ENCODE data around the gene GJC1. TPM values are rescaled to one million over a fixed set of nuclear protein-coding genes. Genes with fewer than 3 reads are reported as not detected.

GJC1 gene
- total RNA-seq, 1 experiment from 2014 or later, result not detected

DNA sequence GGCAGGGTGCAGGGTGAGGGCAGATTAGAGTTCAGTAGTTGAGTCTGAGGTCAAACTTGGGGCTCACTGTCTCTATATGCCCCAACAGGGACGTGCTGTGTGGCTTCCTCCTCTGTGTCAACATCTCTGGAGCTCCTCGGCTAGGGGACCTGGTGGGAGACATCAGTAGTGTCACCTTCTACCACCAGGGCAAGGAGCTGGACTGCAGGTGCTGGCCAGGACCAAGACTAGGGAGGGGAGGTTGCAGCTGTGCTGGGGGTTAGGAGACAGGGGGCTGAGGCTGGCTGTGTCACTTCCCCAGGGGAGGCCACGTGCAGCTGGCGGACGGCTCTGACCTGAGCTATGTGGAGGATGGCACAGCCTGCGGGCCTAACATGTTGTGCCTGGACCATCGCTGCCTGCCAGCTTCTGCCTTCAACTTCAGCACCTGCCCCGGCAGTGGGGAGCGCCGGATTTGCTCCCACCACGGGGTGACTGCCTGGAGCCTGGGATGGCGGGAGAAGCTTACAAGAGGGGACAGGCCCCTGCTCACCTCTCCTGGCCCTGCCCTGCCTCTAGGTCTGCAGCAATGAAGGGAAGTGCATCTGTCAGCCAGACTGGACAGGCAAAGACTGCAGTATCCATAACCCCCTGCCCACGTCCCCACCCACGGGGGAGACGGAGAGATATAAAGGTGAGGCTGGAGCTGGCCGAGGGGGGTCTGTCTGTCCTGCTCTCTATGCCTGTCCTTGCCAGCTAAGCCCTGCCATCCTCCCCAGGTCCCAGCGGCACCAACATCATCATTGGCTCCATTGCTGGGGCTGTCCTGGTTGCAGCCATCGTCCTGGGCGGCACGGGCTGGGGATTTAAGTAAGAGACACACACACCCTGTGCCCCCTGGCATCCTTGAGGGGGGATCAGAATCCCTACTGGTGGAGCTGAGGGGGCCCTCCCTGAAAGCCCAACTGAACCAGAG, 52.4 kb downstream of the GJC1 start:
- DNase-seq (ENCODE audit: low spot score), result no peak

DNA sequence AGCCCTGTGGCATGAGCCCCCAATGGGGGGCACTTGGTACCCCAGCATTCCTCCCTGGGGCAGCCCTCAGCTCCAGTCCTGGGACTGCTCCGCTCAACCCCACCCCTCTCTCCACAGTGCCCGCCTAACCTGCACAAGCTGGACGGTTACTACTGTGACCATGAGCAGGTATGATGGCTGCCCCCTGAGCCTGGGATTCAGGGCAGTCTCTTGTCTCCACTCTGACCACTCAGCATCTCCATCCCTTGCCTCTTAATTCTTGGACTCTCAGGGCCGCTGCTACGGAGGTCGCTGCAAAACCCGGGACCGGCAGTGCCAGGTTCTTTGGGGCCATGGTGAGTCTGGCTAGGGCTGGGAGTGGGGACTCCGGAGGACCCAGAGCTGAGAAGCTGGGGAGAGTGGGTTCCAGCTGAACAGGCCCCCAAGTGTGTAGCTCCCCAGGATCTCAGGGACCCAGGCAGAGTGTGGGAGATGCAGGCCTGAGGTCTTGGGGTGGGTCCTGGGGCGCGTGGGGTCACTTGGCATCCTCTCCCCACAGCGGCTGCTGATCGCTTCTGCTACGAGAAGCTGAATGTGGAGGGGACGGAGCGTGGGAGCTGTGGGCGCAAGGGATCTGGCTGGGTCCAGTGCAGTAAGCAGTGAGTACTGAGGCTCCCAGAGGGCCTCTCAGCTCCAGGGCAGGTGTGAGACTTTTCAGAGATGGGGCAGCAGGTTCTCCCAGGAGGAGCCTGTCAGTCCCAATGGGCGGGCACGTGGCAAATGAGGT, 53.3 kb downstream of the GJC1 start:
- no peak for DNase-seq (ENCODE audit: low spot score)

DNA sequence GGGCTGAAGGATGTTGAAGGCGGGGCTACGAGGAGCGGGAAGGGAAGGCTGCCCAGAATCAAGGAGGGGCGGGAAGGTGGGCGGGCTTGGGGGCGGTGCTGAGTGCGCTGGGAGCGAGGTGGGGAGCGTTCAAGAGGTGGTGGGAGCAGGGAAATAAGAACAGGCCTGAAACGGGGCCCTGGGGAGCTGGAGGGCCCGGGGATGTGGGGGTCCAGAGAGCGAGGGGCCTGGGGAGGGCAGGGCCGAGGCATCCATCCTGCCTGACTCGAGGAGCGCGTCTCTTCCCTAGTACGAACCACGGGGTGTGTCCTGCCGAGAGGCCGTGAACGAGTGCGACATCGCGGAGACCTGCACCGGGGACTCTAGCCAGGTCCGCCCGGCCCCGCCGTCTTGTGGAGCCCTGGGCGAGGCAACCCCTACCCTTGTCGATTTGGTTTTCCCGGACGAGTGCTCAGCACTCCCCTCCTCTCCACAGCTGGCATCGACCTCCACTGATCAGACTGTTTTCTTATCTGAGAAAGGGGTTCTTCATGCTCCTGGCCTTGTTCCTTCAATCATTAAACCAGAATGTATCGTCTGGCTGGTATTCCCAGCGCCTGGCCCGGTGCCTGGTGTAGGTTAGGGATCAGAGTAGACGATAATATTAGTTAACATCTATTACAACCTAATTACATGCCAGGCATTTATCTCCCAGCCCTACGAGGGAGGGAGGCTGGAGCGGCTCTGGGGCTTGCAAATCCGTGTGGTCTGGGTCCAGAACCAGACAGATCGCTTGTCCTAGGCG, 54.1 kb downstream of the GJC1 start:
- peak; percentile 98 for DNase-seq (ENCODE audit: low spot score)

DNA sequence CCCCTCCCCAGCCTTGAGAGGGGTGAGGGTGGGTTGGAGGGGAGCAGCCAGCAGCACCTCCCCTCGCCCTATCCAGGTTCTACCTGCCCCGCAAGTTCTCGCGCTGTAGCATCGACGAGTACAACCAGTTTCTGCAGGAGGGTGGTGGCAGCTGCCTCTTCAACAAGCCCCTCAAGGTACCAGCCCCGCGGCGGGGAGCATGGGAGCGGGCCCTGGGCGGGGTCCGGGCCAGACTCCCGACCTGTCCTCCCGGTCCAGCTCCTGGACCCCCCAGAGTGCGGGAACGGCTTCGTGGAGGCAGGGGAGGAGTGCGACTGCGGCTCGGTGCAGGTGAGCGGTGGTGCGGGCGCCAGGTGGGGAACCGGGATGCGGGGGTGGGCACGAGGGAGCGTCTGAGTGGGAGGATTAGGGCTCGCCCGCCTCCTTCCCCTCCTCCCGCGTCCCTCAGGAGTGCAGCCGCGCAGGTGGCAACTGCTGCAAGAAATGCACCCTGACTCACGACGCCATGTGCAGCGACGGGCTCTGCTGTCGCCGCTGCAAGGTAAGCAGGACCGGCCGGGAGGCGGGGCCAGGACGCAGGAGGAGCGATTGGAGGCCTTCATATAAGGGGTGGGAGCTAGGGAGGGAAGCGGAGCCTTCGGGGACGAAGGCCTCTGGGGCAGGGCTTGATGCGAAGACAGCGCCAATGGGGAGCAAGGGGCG, 54.8 kb downstream of the GJC1 start:
- no peak for DNase-seq (ENCODE audit: low spot score)

DNA sequence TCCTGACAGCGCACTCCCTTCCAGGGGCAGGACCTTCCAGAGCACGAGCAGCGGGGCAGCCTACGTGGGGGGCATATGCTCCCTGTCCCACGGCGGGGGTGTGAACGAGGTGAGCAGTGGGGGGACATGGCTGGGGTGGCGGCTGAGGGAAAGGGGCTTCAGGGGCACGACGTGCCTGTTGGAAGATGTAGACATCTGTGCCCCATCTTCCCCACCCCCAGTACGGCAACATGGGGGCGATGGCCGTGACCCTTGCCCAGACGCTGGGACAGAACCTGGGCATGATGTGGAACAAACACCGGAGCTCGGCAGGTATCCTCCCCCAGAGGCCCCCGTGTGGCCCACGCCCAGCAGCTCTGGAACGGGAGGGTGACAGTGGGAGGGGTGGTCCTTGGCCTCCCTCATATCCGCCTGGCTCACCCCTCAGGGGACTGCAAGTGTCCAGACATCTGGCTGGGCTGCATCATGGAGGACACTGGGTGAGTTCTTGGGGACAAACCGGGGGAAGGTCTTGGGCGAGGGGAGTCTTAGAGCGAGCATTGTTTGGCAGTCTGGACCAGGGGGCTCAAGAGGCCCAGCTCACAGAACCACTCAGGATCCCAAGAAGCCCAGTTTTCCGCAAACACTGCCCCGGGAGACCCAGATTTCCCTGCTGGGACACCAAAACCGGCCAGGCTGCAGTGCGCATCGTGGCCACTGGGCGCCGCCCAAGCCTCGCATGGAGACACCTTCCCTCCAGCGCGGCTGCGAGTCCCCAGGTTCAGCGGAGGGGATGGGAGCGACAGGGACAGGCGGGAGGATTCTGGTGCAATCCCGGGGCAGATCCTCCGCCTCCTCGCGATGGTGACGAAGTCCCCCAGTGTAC, 55.6 kb downstream of the GJC1 start:
- peak; percentile 91 for DNase-seq (ENCODE audit: low spot score)

DNA sequence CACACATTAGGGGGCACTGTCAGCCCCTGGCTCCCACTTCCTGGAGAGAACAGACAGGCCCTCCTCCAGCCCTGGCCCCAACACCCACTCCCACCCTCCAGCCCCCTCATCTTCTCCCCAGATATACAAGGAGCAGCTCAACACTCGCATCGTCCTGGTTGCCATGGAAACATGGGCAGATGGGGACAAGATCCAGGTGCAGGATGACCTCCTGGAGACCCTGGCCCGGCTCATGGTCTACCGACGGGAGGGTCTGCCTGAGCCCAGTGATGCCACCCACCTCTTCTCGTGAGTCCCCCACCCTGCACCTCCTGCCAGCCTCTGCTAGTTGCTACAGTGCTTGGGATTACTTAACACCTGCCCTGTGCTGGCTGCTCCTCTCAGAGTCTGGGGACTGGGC, 56.9 kb downstream of the GJC1 start:
- no peak for DNase-seq (ENCODE audit: low spot score)

DNA sequence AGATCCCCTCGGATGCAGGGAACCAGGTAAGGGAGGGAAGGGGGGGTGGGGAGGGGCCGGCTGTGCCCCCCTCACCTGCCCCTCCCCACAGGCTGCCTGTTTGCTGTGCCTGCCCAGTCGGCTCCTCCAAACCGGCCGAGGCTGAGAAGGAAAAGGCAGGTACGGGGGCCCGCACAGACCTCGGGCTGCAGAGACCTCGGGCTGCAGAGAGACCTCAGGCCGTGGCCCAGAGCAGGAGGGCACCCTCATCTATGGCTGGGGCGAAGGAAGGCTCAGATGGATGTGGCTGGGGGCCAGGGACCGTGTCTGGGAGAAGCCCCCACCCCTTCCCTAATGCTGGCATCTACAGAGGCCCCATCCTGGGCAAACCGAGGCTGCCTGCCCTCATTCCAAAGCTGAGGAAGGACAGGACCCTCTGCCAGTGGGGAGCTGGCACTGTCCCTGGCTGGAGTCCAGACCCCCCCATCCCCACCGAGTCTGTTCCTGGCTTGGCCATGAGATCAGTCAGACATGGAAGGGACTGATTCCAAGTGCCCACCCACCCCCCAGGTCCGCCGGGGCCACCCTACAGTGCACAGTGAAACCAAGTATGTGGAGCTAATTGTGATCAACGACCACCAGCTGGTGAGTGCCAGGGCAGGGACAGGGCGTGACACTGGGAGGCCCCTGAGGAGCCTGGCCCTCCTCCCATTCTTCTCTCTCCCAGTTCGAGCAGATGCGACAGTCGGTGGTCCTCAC, 57.6 kb downstream of the GJC1 start:
- no peak for DNase-seq (ENCODE audit: low spot score)

DNA sequence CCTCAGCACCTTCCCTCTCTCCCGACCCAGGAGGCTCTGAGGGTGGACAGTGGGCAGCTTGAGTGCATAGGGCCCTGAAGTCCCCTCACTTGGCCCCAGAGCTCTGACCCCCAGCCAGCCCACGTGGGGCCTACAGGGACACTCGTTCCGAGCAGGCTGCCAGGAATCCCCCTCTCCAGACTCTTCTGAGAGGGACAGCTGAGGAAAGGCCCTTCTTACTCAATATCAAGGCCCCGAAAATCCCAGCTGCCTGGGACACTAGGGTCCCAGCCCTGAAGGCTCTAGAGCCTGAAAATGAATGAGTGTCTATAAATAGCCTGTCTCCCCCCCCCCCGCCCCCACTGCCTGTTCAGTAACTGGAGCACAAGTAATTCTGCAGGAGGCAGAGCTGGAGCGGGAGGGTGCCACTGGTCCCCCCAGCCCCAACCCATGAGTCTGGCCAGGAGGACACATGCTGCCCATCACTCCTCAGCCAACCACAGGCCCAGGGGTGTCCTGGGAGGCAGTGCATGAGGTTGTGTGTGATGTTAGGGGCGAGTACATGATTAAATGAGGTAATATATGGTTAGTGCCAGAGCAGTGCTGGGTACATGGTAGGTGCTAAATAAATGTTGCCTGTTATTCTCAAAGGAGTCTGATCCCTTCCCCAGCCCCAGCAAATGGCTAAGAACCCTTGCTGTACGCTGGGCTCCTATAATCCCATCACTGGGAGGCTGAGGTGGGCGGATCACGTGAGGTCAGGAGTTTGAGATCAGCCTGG, 59.7 kb downstream of the GJC1 start:
- no peak for DNase-seq (ENCODE audit: low spot score)

DNA sequence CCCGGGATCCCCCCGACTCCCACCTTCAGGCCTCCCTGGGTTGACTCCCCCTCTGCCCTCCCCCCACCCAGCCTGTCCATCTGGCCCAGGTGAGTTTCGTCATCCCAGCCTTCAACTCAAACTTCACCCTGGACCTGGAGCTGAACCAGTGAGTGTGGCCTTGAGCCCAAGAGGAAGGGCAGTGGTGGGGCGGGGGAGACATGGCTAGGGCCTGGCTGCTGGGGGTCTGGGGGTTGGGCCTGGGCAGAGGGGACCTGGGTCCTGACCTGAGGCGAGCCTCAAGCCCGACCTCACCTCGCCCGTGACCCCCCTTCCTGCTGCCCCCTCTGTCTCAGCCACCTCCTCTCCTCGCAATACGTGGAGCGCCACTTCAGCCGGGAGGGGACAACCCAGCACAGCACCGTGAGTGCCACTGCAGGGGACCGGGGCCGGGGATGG, 60.4 kb downstream of the GJC1 start:
- no peak for DNase-seq (ENCODE audit: low spot score)

DNA sequence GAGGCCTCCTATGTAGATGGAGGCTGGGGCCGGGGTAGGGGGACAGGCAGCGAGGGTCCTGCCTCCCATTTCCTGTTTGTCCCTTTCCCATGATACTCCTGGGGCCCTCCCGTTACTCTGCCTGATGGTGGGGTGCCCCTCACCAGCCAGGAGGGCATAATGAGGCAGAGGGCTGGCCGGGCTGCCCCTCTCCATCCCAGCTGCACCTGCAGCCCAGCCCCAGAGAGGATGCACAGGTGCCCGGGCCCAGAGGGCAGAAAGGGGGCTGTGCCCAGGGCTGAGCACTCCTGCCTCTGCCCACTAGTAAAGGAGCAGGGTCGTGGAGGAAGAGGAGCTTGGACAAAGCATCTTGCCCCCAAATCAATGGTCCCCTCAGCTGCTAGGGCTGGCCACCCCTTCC, 60.9 kb downstream of the GJC1 start:
- DNase-seq (ENCODE audit: low spot score), result no peak

DNA sequence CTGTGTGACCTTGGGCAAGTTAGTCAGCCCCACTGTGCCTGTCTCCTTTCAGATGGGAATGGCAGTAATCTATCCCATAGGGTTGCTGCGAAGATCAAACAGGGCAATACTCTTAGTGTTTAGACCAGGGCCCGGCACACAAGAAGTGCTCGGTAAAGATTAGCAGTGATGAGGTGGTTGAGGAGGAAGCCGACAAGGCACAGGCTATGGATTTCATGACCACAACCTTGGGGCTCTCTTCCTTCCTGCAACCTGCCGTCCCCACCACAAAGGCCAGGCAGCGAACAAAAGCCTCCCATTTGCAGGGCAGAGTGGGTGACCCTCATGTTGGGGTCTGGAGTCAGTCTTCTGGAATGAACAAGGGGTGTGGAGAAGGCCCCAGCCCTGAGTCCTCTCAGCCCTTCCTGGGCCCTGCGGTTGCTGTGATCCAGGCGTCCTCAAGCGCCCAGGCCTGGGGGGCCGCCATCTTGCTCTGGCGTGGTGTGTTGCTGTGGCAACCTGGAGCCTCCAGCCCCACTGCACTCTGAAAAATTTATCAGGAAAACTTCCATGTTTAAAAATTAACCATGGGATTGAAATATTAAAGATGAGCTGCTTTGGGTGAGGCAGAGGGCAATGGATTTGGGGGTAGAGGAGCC, 61.5 kb downstream of the GJC1 start:
- no peak for DNase-seq (ENCODE audit: low spot score)

DNA sequence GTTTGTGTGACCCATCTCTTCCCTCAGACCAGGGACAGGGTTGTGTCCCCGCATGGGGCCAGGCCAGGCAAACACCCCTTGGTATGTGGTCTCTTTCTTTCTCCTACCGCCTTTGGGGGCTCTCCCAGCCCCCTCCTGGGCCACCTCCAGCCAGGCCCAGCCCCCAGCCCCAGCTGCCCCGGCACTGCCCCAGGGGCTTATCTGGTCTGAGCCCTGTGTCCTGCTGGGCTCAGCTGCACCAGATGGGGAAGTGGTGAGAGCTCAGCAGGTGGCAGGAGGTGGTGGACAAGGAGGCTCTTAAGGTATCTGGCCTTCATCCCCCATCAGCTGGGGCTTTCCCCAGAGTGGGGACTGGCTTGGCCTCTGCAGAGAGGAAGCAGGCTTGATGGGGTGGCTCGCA, 62.6 kb downstream of the GJC1 start:
- DNase-seq (ENCODE audit: low spot score), result no peak

DNA sequence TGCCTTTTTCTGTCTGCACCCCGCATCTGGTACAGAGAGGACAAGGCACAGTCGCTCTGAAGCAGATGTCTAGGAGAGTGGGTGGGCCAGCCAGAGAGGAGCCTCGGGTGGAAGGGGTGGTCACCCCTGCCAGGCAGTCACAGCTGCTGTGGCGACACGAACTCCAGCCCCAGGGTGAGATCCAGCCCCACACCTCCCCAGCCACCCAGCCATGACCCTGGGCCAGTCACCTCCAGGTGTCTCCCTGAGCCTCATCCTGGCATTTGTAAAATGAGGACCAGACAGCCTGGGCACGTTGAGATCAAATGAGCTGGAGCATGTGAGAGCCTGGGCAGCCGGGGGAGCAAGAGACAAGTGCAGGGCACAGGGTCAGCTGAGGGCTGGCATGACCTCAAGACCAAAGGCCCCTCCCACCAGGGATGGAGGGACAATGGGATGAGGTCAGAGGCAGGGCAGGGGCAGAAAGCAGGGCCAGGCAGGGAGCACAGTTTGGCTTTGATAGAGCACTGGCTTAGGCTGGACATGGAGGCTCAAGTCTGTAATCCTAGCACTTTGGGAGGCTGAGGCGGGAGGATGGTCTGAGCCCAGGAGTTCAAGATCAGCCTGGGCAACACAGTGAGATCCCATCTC, 63.6 kb downstream of the GJC1 start:
- DNase-seq (ENCODE audit: low spot score), result no peak

DNA sequence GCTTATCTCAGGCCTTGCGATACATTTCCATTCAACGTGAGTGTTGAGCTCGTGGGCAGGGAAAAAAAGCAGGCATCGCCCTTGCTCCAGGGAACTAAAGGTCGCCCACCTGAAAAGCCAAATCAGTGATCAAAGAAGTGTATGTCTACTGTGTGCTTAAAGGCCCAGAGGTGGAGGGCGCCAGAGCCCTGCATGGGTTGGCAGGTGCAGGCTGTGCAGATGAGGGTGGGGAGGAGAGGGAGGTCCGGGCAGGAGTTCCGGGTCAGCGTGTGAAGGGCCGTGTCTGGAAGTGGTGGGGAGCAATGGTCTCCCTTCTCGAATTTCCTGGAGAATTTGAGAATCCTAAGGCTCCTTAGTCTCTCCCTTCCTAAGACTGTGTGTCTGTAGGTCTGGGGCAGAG, 64.1 kb downstream of the GJC1 start:
- DNase-seq (ENCODE audit: low spot score), result no peak

DNA sequence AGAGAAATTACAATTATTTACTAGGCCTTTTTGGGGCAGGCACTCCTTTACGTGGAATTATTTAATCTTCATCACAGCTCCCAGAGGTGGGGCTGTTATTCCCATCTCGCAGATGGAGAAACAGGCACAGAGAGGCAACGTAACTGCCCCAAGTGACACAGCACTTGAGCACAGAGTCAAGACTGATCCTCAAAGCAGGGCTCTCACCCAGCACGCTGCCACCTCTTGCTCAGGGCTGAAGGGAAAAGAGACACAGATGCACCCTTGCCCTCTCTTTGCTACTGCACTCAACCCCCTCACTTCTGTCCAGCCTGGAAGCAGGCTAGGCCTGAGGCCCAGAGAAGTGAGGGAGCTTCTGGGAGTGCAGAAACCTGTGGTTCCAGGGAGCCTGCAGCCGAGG, 66.9 kb downstream of the GJC1 start:
- DNase-seq (ENCODE audit: low spot score), result no peak

DNA sequence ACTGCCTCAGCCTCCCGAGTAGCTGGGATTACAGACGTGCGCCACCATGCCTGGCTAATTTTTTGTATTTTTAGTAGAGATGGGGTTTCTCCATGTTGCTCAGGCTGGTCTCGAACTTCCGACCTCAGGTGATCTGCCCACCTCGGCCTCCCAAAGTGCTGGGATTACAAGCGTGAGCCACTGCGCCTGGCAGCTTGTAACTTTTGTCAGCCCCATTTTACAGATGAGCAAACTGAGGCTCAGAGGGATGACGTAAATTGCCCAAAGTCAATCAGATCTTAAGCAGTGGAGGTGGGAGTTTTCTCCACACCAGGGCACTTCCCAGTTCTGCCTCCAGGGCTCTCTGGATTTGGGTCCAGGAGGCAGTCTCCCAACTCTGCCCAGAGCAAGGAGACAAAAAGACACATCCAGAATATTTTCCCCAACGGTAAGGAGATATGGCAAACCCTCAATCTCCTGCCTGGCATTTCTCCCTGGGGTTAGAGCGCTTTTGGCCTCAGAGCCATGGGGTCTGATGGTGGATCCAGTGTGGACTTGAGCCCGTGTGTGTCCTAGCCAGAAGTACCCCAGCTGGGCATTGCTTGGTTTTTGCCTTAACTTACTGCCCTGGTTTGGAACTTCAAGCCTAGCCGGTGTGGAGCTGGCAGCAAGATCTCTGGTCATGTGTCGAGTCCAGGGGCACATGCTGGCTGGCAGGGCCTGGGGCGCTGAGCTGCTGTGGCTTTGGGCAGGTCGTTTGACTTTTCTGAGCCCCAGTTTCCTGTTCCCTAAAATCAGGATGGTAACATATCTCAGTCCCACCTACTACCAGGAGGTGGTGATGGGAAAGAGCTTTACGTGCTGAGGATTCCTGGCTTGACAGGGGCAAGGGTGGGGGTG, 67.9 kb downstream of the GJC1 start:
- no peak for DNase-seq (ENCODE audit: low spot score)

All from HT-29 (cell line).